DLD1 (cell line): ENCODE measurements around the gene MAGEA6.
"Not testable (repeated sequence)": the region's sequence is repeated elsewhere in the genome, so short reads cannot be mapped to it uniquely, and the experiment has no call there.

Experiments
- in situ Hi-C: cut with HindIII; loops from 2 replicates; pipeline ENCODE4 v1.10.0; 2017; ENCODE audit warnings: low sequenced_read_pairs

Gene MAGEA6, protein sequence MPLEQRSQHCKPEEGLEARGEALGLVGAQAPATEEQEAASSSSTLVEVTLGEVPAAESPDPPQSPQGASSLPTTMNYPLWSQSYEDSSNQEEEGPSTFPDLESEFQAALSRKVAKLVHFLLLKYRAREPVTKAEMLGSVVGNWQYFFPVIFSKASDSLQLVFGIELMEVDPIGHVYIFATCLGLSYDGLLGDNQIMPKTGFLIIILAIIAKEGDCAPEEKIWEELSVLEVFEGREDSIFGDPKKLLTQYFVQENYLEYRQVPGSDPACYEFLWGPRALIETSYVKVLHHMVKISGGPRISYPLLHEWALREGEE

DNA sequence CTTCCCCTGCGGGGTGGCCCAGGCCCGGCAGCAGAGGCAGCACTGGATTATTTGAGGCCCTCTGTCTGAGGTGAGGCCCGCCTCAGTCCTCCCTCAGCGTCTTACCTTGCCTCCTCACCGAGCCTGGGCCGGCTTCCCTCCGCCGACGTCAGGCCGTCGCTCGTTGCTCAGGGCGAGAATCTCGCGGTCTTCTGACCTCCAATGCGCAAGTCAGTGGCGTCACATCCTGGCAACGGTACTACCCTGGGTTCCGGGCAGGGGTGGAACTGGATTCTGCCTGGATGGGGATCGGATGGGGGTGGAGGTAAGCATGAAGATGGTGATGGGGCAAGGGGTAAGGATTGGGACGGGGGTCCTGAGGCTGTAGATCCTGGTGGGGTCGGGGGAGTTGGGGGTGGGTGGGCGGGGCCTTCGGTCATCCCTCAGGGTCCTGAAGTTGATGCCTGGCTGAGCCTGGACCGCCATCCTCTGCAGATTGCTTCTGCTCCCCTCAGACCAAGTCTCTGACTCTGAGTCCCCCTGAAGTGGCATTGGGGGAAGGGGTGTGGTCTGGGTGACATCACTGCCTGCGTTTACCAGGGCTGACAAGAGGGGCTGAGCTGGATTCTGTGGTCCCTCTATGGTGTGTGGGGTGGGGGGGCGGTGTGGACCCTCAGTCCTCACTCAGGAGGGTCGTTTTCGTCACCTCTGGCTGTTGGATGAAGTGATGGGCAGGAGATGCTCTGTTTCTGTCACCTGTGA is at the start of gene MAGEA6:
MAGEA6 (minus strand) TSS at position 141 of the 741 bp plus-strand sequence. CDS start 2,039 bp downstream, outside the sequence.
- in situ Hi-C loops, result not testable (repeated sequence)

DNA sequence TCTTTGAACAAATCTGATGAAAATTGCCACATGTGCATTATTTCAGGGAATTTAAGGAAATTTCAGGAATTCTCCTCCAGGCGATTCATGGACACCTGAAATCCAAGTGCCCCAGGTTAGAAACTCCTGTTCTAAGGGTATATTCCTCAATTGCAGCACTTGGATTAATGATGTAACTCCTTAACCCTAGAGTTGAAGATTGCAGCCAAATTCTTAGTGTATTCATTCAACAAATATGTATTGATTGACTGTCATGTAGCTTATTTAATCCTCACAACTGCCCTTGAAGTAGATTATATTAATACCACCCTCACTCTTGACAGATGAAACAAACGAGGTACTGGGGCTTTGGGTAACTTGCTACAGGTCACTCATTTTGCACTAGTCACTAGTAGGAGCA is 49.8 kb upstream of the MAGEA6 start:
- in situ Hi-C loops, result no loop called here

DNA sequence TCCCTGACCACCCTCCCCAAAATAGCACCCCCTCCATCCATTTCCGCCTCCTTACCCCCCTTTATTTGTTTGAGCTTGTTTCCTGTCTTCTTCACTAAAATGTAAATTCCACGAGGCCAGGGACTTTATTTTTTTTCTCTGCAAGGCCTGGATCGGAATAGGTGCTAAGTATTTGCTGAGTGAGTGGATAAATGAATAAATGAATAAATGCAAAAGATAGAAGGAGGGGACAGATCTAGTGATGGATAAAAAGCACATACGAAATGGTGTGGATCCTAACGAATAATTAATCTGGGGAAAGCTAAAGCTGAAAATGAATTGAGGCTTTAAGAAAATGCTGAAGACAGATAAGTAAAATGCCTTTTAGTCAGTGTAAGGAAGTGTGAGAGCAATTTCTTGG is 48.9 kb upstream of the MAGEA6 start:
- in situ Hi-C loops, result no loop called here

DNA sequence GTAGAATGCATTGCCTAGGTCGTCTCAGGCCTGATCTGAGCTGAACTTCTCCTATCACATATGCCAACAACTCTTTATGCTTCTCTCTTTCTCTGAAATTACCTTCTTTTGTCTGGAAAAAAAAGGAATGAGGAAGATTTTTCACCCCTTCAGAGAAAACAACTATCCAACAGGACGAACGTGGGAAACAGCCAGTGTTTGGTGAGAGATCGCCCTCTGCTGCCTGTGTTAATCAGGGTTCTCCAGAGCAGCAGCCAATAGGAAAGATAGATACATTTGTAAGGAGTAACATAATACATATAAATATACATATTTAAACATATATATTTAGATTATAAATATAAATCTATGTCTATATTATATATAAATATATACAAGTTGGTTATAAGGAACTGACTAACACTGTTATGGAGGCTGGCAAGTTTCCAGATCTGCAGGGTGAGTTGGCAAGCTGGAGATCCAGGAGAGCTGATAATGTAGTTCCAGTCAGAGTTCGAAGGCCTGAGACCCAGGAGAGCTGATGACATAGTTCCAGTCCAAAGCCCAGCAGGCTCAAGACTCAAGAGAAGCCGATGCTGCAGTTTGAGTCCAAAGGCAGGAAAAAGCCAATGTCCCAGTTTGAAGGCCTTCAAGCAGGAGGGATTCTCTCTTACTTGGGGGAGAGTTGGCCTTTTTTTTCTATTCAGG is 47.7 kb upstream of the MAGEA6 start:
- in situ Hi-C loops, result no loop called here

DNA sequence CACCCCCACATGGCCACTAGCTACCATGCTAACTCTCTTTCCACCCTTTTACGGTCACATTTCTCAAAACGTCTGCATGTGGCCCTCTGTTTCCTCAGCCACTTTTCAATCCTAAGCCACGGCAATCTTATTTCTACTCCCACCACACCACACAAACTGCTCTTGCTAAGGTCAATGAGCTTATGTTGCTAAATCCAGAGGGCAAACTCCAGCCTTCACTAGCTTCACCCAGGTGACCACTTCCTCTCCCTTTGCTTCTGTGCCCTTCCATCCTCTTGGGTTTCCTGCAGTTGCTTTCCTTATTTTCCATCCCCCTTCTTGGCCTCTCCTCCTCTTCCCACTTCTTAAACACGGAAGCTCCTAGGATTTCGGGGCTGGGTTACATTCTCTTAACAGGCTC is 44.6 kb upstream of the MAGEA6 start:
- in situ Hi-C loops, result no loop called here

DNA sequence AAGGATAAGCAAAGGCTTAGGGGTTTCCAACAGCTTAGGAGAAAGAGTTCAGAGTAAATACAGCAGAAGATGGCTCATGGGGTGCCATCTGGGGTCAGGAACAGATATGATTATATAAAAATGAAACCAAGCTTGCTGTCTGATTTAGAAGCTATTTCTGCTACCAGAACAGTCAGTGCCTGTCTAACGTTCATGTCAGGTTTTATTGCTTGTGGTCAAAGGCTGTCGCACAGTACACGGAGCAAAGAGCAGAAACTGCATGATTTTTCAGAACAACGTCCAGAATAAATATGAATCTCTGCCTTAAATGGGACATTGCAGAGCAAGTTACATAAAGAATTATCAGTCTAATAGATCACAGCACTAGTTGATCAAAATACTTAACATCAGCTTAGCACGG is 43.7 kb upstream of the MAGEA6 start:
- in situ Hi-C loops, result no loop called here

DNA sequence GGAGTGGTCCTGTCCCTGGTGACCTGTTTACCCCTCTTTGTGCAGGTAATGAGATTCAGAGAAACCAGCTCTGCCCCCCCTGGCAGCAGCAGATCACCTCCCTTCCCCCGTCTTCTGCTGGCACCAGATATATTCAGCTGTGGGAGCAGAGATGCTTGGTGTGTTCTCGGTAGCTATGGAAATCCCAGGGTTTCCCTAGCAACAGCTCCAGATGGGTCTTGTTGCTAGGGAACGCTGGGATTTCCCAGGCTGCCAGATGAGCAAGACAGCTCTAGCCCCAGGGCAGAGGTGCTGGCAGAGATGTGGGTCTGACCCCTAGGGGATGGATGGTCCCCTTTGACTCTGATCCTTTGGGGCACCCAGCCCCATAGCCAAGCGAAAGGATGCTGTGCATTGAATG is 40.9 kb upstream of the MAGEA6 start:
- in situ Hi-C loops, result no loop called here

DNA sequence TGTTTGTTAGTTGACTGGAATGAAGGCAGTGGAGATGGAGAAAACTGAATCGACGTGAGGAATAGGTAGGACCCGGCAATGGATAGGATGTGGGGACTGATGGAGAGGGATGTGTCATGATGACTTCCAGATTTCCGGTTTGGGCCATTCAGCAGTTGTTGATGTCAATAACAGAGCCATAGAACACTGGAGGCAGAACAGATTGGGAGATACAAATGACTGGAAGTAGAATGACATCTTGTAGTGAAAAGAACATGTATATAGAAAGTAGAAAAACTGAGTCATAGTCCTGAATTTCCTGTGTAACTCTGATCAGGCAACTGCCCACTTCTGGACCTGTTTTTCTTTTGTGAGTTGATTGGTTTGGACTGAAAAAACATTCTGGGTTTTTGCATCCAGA is 36.5 kb upstream of the MAGEA6 start:
- in situ Hi-C loops, result no loop called here

DNA sequence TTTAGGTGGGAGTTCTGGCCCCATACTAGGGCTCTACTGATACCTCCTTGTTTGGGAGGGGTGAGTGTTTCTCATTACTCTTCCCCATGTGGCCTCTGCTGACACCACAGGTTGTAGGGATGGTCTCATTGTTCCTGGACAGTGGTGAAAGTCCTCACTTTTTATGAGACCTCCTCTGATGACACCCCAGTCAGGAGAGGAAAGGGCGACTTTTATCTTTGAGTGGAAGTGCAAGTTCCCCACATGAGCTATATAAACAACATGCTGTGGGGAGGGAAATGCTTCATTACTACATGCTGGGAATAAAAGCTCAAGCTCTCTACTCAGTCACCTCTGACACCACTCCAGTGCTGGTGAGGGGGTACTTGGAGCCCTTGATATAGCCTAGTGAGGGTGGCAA is 29.5 kb upstream of the MAGEA6 start:
- in situ Hi-C loops, result no loop called here

DNA sequence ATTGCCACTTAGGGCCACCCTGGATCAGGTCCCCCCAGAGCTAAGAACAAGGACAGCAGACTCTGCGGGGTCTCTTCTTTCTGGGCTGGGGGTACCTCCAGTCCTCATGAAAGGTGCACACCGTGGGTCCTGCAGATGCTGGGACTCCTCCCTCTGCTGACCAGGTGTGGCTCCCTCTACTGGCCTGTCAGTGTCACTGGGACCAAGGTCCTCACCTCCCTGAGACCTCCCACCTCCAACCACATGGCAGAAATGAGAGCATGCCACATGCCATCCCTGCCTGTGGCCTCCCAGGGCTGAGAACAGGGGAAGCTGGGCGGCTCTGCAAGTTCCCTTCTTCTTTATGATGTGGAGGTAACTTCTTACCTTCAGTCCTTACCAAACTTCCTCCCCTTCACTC is 17.6 kb upstream of the MAGEA6 start:
- in situ Hi-C loops, result not testable (repeated sequence)

DNA sequence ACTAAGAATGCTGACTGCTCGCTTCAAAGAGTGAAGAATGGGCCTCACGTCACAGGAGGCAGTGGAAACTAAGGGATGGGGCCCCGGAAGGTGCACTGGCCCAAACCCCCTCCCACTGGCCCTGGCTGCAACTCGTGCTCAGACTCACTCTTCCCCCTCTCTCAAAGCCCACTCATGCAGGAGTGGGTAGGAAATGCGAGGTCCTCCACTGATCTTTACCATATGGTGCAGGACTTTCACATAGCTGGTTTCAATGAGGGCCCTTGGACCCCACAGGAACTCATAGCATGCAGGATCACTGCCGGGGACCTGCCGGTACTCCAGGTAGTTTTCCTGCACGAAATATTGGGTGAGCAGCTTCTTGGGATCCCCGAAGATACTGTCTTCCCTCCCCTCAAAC is 2.9 kb downstream of the MAGEA6 start:
- in situ Hi-C loops, result not testable (repeated sequence)

DNA sequence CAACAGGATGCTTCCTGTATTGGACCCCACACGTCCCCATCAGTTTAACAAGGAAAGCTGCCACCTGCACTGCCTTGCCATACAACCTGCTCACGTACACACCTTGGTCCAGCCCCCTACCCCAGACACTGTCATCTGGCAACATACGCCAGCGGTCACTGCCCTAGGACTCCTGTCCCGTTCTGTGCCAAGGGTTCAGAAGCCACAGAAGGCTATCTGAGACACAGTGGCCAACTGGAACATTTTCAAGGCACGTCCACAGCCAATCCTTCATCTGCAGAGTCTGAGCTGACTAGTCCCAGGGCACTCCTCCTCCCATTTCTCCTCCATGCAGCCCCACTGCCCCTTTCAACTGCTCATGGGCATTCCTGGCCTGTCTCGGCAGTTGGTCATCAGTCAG is 7.9 kb downstream of the MAGEA6 start:
- in situ Hi-C loops, result not testable (repeated sequence)

DNA sequence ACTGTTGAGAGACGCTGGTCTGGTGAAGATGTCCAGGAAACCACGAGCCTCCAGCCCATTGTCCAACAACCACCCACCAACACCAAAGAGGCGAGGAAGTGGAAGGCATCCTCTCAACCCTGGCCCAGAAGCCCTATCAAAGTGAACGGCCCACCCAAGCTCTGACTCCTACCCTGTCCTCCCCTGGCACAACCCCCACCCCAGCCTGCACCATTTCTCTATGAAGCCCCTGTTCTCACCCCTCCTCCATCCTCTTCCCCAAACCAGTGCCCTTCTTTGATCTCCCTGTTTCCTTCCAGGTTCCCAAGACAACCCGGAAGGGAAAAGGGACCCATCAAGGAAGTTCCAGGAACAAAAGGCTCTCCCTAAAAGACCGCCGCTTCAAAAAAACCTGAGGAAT is 9.9 kb downstream of the MAGEA6 start:
- in situ Hi-C loops, result not testable (repeated sequence)

DNA sequence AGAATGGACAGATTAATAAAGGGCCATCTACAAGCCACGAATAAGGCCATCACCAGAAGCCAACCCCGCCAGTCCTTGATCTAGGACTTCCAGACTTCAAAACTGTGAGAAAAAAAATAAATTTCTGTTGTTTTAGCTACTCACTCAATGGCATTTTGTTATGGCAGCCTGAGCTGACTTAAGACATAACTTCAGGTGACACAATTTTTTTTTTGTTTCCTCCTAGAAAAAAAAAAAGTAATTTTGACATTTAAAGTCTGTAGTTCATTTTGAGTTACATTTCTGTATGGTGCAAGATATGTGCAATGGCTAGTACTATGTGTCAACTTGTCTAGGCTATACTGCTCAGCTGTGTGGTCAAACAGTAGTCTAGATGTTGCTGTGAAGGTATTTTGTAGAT is 10.6 kb downstream of the MAGEA6 start, which contains the start of gene CSAG3:
CSAG3 (plus strand) TSS at position 301 of the 400 bp plus-strand sequence.
- in situ Hi-C loops, result not testable (repeated sequence)

DNA sequence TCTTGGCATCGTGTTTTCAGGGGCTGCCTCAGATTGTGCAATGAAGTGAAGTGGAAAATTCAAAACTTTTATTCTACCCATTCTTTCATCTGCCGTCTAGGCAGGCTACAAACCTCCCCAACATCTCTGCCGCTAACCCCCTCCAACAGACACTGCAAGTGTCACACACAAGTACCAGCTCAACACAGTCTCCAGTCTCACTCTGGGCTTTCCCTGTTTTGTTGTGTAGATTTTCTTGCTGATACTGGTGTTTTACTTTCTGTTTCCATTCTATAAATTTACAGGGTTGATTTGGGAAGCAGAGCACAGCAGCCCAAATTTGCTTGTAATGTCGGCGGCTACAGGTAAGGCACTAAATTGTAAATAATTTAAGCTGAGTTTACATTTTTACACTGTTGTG is 14.6 kb downstream of the MAGEA6 start:
- in situ Hi-C loops, result not testable (repeated sequence)

DNA sequence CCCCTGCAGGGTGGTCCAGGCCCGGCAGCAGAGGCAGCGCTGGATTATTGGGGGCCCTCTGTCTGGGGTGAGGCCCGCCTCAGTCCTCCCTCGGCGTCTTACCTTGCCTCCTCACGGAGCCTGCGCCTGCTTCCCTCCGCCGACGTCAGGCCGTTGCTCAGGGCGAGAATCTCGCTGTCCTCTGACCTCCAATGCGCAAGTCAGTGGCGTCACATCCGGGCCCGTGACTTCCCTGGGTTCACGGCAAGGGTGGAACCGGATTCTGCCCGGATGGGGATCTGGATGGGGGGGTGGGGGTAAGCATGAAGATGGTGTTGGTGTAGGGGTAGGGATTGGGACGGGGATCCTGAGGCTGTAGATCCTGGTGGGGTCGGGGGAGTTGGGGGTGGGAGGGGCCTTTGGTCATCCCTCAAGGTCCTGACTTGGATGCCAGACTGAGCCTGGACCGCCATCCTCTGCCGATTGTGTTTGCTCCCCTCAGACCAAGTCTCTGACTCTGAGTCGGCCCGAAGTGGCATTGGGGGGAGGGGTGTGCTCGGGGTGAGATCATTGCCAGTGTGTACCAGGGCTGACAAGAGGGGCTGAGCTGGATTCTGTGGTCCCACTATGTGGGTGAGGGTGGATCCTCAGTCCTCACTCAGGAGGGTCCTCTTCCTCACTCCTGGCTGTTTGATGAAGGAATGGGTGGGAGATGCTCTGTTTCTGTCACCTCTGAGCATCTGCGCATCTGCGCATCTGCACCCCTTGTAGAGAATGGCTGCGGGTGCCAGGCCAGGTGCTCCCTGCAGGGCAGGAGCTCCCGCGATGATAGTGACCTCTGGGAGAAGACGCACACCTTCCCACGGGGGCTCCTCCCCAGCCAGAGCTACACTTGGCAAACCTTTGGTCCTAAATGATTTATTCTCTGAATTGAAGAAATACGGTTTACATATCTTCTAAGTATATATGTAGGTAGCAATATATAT is 15.5 kb downstream of the MAGEA6 start, which contains the start of gene MAGEA2:
MAGEA2 (minus strand) TSS at position 157 of the 965 bp plus-strand sequence. CDS start 2,479 bp downstream, outside the sequence.
- in situ Hi-C loops, result not testable (repeated sequence)

DNA sequence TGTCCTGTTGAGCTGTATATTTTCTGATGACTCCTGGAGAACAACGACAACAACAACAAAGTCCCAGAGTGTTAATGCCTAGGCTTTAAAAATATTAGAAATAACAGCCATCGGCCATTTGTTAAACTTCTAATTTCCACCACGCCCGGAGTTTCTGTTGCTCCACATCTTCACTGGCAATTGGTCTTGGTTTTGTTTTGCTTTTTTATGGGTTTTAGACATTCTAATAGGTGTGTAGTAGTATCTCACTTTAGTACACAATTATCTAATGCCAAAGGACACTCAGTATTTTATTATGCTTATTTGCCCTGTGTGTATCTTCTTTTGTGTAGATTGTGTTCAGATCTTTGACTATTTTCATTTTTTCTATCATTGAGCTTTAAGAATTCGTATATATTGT is 30.9 kb downstream of the MAGEA6 start:
- in situ Hi-C loops, result no loop called here

DNA sequence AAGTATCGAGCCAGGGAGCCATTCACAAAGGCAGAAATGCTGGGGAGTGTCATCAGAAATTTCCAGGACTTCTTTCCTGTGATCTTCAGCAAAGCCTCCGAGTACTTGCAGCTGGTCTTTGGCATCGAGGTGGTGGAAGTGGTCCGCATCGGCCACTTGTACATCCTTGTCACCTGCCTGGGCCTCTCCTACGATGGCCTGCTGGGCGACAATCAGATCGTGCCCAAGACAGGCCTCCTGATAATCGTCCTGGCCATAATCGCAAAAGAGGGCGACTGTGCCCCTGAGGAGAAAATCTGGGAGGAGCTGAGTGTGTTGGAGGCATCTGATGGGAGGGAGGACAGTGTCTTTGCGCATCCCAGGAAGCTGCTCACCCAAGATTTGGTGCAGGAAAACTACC is 33.0 kb downstream of the MAGEA6 start:
- in situ Hi-C loops, result not testable (repeated sequence)

DNA sequence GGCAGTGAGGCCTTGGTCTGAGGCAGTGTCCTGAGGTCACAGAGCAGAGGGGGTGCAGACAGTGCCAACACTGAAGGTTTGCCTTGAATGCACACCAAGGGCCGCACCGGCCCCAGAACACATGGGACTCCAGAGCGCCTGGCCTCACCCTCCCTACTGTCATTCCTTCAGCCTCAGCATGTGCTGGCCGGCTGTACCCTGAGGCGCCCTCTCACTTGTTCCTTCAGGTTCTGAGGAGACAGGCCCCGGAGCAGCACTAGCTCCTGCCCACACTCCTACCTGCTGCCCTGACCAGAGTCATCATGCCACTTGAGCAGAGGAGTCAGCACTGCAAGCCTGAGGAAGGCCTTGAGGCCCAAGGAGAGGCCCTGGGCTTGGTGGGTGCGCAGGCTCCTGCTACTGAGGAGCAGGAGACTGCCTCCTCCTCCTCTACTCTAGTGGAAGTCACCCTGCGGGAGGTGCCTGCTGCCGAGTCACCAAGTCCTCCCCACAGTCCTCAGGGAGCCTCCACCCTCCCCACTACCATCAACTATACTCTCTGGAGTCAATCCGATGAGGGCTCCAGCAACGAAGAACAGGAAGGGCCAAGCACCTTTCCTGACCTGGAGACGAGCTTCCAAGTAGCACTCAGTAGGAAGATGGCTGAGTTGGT is 33.5 kb downstream of the MAGEA6 start:
- in situ Hi-C loops, result no loop called here

DNA sequence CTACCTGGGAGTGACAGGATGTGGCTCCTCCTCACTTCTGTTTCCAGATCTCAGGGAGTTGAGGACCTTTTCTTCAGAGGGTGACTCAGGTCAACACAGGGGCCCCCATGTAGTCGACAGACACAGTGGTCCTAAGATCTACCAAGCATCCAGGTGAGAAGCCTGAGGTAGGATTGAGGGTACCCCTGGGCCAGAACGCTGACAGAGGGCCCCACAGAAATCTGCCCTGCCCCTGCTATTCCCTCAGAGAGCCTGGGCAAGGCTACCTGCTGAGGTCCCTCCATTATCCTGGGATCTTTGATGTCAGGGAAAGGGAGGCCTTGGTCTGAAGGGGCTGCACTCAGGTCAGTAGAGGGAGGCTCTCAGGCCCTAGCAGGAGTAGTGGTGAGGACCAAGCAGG is 34.4 kb downstream of the MAGEA6 start:
- in situ Hi-C loops, result no loop called here
